GM19452 (cell line): ENCODE results near the gene EID2.

Source experiments
- ATAC-seq: cut with Tn5 transposase; IDR thresholded peaks from one replicate; pipeline ENCODE4 v1.9.1; 2021; ENCODE audit not compliant: unreplicated experiment

Gene EID2

GRCh38 chr19:39539165-39539517 is 820 bp downstream of the EID2 start:
- ATAC-seq, result no peak

- ATAC-seq, result no peak
Measured at GRCh38 chr19:39533791-39534190, 6.2 kb downstream of the EID2 start.

- ATAC-seq, result peak; percentile 14
Measured at GRCh38 chr19:39533003-39533512, 6.9 kb downstream of the EID2 start.

- ATAC-seq, result peak; percentile 89
Measured at GRCh38 chr19:39532233-39533002, 7.5 kb downstream of the EID2 start, which contains the start of gene EID2B. TSS of gene EID2B (minus strand) at chr19:39532852. CDS start at chr19:39532802, 50 bp downstream.

- no peak for ATAC-seq
Measured at GRCh38 chr19:39531834-39532232, 8.1 kb downstream of the EID2 start.

- ATAC-seq, result no peak
Measured at GRCh38 chr19:39525205-39525604, 14.8 kb downstream of the EID2 start.

GRCh38 chr19:39524495-39524894 is 15.5 kb downstream of the EID2 start:
- ATAC-seq, result no peak

- ATAC-seq, result no peak
Measured at GRCh38 chr19:39520541-39521484, 19.1 kb downstream of the EID2 start.

- no peak for ATAC-seq
Measured at GRCh38 chr19:39518975-39519374, 21.0 kb downstream of the EID2 start.

- no peak for ATAC-seq
Measured at GRCh38 chr19:39518458-39518857, 21.5 kb downstream of the EID2 start.

- no peak for ATAC-seq
Measured at GRCh38 chr19:39517432-39517831, 22.5 kb downstream of the EID2 start.

GRCh38 chr19:39516270-39516669 is 23.7 kb downstream of the EID2 start:
- no peak for ATAC-seq

- ATAC-seq, result no peak
Measured at GRCh38 chr19:39515551-39516191, 24.3 kb downstream of the EID2 start.

GRCh38 chr19:39514840-39515550 is 25.0 kb downstream of the EID2 start, which contains the start of gene SELENOV:
TSS of gene SELENOV (plus strand) at chr19:39515139. CDS start at chr19:39515213, 74 bp downstream.
- no peak for ATAC-seq

- ATAC-seq, result no peak
Measured at GRCh38 chr19:39512988-39513387, 27.0 kb downstream of the EID2 start.

GRCh38 chr19:39509233-39509632 is 30.7 kb downstream of the EID2 start:
- ATAC-seq, result no peak

GRCh38 chr19:39508629-39509028 is 31.3 kb downstream of the EID2 start:
- no peak for ATAC-seq

GRCh38 chr19:39507715-39508364 is 32.1 kb downstream of the EID2 start:
- ATAC-seq, result no peak

GRCh38 chr19:39506944-39507714 is 32.8 kb downstream of the EID2 start:
- ATAC-seq, result no peak
